ENCODE data around the gene NDUFC2. TPM values are rescaled to one million over a fixed set of nuclear protein-coding genes. Genes with fewer than 3 reads are reported as not detected.

Gene NDUFC2
- total and polyA plus RNA-seq, 2 donors (not counting 1 experiment from before 2014, with no cell fraction given) = 49.0 to 65.0 TPM

GRCh38 chr11:78040691-78041379 is 38.8 kb downstream of the NDUFC2 start:
- peaks cover 6 to 7% of the 10 kb centered on the region in 2 donors for H3K4me1 ChIP-seq (ENCODE audit: control insufficient read depth in 2 of 2, insufficient read depth in 2 of 2, low read length in 2 of 2)
- H3K27ac ChIP-seq (ENCODE audit: low read length in 2 of 2) = no peak overlapping the region
- H3K36me3 ChIP-seq (replicated peaks in 1 of 2; ENCODE audit: control extremely low read depth in 1 of 2, control insufficient read depth in 1 of 2, extremely low read depth in 1 of 2, insufficient read depth in 2 of 2, low read length in 1 of 2) = no peaks in the 10 kb centered on the region
- 95% methylated on average over 7 of the region's 15 CpGs for WGBS (ENCODE audit: insufficient coverage)
- no peak overlapping the region for H3K4me3 Mint-ChIP-seq
- H3K27me3 ChIP-seq (replicated peaks in 1 of 4; ENCODE audit: control extremely low read depth in 1 of 4, control insufficient read depth in 3 of 4, insufficient read depth in 4 of 4, low read length in 3 of 4) = peaks cover 0 to under 1% (median 0%) of the 10 kb centered on the region in 4 experiments
- H3K9me3 ChIP-seq (ENCODE audit: control extremely low read depth in 1 of 3, control insufficient read depth in 2 of 3, insufficient read depth in 1 of 3, low read length in 2 of 3) = no peaks in the 10 kb centered on the region
- H3K9me3 Mint-ChIP-seq (ENCODE audit: insufficient read depth) = no peaks in the 10 kb centered on the region
- no peaks in the 10 kb centered on the region for H4K20me1 ChIP-seq (ENCODE audit: control insufficient read depth, insufficient read depth, low read length, poor library complexity, severe bottlenecking)
- no peak overlapping the region for H3K4me3 ChIP-seq (ENCODE audit: control extremely low read depth in 1 of 5, extremely low read depth in 1 of 5, insufficient read depth in 1 of 5, low read depth in 2 of 5, low read length in 4 of 5)
- H3K4me2 ChIP-seq (replicated peaks; ENCODE audit: low read depth, low read length, poor library complexity, severe bottlenecking) = no peak overlapping the region
- peaks cover 10% of the 10 kb centered on the region for H3K27me3 Mint-ChIP-seq
- intact Hi-C loops (cut with micrococcal nuclease) = no loop called here
- H2AFZ ChIP-seq (ENCODE audit: insufficient read depth, low read depth, low read length, poor library complexity, severe bottlenecking) = no peak overlapping the region
- ChIA-PET POLR2A (no interaction called here), CTCF (no interaction called here)
- no peak overlapping the region for H3K27ac Mint-ChIP-seq
- DNase-seq = no peak
- TF ChIP-seq EZH2 (IDR thresholded peaks at IDR 0.05; ENCODE audit: borderline replicate concordance, insufficient read depth, low read depth, low read length, poor library complexity, severe bottlenecking) = no peak
- no peak for TF ChIP-seq CTCF (IDR thresholded peaks at IDR 0.05)
- ATAC-seq (ENCODE audit: low read depth) = no peak
- peaks cover 15% of the 10 kb centered on the region for H3K4me1 Mint-ChIP-seq
- no peaks in the 10 kb centered on the region for H3K79me2 ChIP-seq (ENCODE audit: control insufficient read depth, insufficient read depth, low read length)
- H3K9ac ChIP-seq (ENCODE audit: low read length) = no peak overlapping the region

GRCh38 chr11:78039919-78040671 is 39.6 kb downstream of the NDUFC2 start:
- CTCF ChIA-PET = no interaction called here
- Histone ChIP-seq H3K27ac (ENCODE audit: low read length in 2 of 2) (no peak overlapping the region), H2AFZ (ENCODE audit: insufficient read depth, low read depth, low read length, poor library complexity, severe bottlenecking) (peak overlapping the region; percentile 69), H3K79me2 (ENCODE audit: control insufficient read depth, insufficient read depth, low read length) (no peaks in the 10 kb centered on the region), H3K27me3 (replicated peaks in 1 of 4; ENCODE audit: control extremely low read depth in 1 of 4, control insufficient read depth in 3 of 4, insufficient read depth in 4 of 4, low read length in 3 of 4) (no peaks in the 10 kb centered on the region), H3K9me3 (ENCODE audit: control extremely low read depth in 1 of 3, control insufficient read depth in 2 of 3, insufficient read depth in 1 of 3, low read length in 2 of 3) (no peaks in the 10 kb centered on the region), H3K4me2 (replicated peaks; ENCODE audit: low read depth, low read length, poor library complexity, severe bottlenecking) (peak overlapping the region; percentile 41), H3K4me3 (ENCODE audit: control extremely low read depth in 1 of 5, extremely low read depth in 1 of 5, insufficient read depth in 1 of 5, low read depth in 2 of 5, low read length in 4 of 5) (no peak overlapping the region), H3K9ac (ENCODE audit: low read length) (no peak overlapping the region), H4K20me1 (ENCODE audit: control insufficient read depth, insufficient read depth, low read length, poor library complexity, severe bottlenecking) (no peaks in the 10 kb centered on the region), H3K36me3 (replicated peaks in 1 of 2; ENCODE audit: control extremely low read depth in 1 of 2, control insufficient read depth in 1 of 2, extremely low read depth in 1 of 2, insufficient read depth in 2 of 2, low read length in 1 of 2) (no peaks in the 10 kb centered on the region), H3K4me1 (ENCODE audit: control insufficient read depth in 2 of 2, insufficient read depth in 2 of 2, low read length in 2 of 2) (peaks cover 5 to 6% of the 10 kb centered on the region in 2 donors)
- no peak overlapping the region for H3K27ac Mint-ChIP-seq
- H3K4me1 Mint-ChIP-seq = peaks cover 10% of the 10 kb centered on the region
- WGBS (ENCODE audit: insufficient coverage) = 21% methylated on average over 6 of the region's 7 CpGs
- H3K27me3 Mint-ChIP-seq = peaks cover 10% of the 10 kb centered on the region
- intact Hi-C loops (cut with micrococcal nuclease) = no loop called here
- no peak overlapping the region for H3K4me3 Mint-ChIP-seq
- no peaks in the 10 kb centered on the region for H3K9me3 Mint-ChIP-seq (ENCODE audit: insufficient read depth)
- ATAC-seq (ENCODE audit: low read depth) (no peak), DNase-seq (no peak)
- POLR2A ChIA-PET = no interaction called here
- TF ChIP-seq CTCF (IDR thresholded peaks at IDR 0.05) = no peak
- TF ChIP-seq EZH2 (IDR thresholded peaks at IDR 0.05; ENCODE audit: borderline replicate concordance, insufficient read depth, low read depth, low read length, poor library complexity, severe bottlenecking) = no peak

All from B cell (primary cell).